GM19193 (cell line): Measurements from ENCODE around the gene HIPK3.

Source experiments
- POLR2A ChIP-seq: IDR thresholded peaks from 4 replicates; pipeline ENCODE4 v1.6.1; 2011; ENCODE audit not compliant: insufficient read depth, insufficient read length; ENCODE audit errors: extremely low read depth

The HIPK3 gene

GRCh38 chr11:33317662-33318061 is 60.5 kb downstream of the HIPK3 start:
- no peak for TF ChIP-seq POLR2A

DNA sequence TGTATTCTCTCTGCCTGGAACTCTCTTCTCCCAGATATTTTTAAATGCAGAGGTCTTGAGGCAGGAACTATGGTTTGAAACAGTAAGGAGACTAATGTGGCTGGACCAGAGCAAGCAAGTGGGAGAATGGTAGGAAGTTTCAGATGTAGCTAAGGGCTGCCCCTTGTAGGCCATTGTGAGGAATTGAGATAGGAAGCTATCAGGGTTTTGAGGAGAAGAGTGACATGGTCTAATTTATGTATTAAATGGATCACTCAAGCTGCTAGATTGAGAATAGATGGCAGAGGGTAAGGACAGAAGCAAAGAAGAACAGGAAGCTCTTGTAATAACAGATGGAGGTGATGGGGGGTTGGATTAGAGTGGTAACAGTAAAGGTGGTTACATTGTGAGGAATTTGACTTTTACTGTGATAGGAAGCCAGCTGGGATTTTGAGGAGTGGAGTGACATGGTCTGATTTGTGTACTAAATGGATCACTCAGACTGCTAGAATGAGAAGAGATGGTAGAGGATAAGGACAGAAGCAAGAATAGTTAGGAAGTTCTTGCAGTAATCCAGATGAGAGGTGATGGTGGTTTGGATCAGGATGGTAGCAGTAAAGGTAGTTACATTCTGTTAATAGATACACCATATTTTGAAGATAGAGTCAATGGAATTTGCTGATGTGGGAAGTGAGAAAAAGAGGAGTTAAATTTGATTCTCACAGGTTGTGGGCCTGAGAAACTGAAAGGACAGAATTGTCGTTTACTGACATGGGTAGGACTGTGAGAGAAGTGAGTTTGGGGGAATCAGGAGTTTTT is 63.0 kb downstream of the HIPK3 start:
- no peak for TF ChIP-seq POLR2A

- TF ChIP-seq POLR2A, result no peak
Measured at GRCh38 chr11:33320814-33321330, 63.7 kb downstream of the HIPK3 start.

GRCh38 chr11:33321422-33321821 is 64.2 kb downstream of the HIPK3 start:
- no peak for TF ChIP-seq POLR2A

- no peak for TF ChIP-seq POLR2A
Measured at GRCh38 chr11:33323421-33323820, 66.2 kb downstream of the HIPK3 start.

- TF ChIP-seq POLR2A, result no peak
Measured at GRCh38 chr11:33324302-33324985, 67.3 kb downstream of the HIPK3 start.

GRCh38 chr11:33325451-33325850 is 68.3 kb downstream of the HIPK3 start:
- no peak for TF ChIP-seq POLR2A

- TF ChIP-seq POLR2A, result no peak
Measured at GRCh38 chr11:33329705-33330329, 72.6 kb downstream of the HIPK3 start.

DNA sequence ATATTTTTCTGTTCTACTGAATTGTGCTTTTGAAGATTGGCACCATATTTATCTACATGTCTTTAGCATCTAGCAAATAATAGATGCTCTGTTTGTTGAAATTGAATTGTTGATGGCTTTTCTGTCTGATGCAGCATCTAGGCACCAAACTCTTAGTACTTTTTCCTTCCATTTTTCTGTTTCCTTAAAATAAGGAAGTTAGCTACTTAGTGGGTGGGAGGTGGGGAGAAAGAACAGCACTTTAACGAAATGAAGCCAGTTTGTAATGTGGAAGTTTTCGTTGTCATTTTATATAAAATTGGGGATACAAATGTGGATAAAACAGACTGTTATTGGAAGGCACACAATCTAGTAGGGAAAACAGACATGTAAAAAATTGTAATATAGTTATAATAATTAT is 76.6 kb downstream of the HIPK3 start:
- no peak for TF ChIP-seq POLR2A

DNA sequence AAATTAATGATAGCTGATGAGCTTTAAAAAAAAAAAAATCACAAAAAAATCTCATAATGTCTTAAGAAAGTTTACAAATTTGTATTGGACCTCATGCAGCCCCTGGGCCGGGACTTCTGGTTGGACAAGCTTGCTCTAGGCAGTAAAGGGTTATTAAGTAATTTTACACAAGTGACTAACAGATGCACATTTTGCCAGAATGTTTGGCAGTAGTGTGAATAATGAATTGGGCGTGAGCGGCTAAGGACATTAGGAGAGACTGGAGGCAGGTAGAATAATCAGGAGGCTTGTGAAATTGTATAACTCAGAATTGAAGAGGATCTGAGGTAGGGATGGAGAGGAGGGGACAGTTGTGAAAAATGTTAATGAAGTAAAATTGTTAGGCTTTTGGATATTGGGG is 77.4 kb downstream of the HIPK3 start:
- TF ChIP-seq POLR2A, result no peak

DNA sequence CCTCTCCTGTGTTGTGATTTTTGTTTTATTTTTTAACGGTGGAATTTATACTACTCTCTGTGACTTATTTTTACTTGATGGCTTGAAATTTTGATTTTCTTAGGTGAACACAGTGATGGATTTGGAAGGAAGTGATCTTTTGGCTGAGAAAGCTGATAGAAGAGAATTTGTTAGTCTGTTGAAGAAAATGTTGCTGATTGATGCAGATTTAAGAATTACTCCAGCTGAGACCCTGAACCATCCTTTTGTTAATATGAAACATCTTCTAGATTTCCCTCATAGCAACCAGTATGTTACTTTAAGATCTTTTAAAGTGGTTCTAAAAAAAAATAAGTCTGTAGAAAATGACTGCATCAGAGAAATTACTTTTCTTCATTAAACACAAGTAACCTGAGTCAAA is 82.1 kb downstream of the HIPK3 start:
- TF ChIP-seq POLR2A, result no peak

DNA sequence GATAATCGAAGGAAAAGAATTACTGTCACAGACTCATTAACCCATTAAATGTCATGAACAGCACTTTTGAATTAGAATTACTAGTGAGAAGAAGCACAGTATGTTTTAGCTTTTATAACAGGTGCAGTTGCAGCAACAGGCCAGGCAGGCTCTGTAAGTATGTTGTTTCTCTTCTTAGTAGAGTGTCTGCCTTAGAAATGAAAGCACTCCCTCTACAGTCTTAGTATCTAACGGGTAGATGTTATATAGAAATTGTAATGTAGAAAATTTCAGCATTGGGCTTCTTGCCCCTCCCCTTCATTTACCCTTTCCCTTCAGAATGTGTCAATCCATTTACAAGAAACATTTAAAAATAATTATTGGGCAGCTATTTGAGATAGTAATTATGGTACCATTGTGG is 87.4 kb downstream of the HIPK3 start:
- TF ChIP-seq POLR2A, result no peak

- TF ChIP-seq POLR2A, result no peak
Measured at GRCh38 chr11:33347490-33348125, 90.4 kb downstream of the HIPK3 start.

- TF ChIP-seq POLR2A, result no peak
Measured at GRCh38 chr11:33350287-33350686, 93.1 kb downstream of the HIPK3 start.
